Measurements from ENCODE around the gene DMRTC1B. TPM values are rescaled to one million over a fixed set of nuclear protein-coding genes. Genes with fewer than 3 reads are reported as not detected.
"Not testable (repeated sequence)": the region's sequence is repeated elsewhere in the genome, so short reads cannot be mapped to it uniquely, and the experiment has no call there.

Gene DMRTC1B, protein sequence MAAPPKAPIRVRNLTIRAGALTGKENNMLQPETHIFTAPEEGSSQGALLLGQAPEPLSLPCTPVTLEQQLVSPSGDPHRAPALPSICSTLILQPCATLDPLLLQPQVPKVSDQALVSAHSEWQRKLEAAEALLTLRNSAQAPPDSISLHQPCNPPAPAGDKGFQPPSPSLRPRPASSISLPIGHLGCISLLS
- 1 to 10 TPM in 4 of 5 experiments, not detected in 1; 1.6 to 2.7 (median 2.2) TPM for total RNA-seq
- 1 to 10 TPM; 2.7 to 3.1 TPM for polyA plus RNA-seq
- not detected for total RNA-seq

DNA sequence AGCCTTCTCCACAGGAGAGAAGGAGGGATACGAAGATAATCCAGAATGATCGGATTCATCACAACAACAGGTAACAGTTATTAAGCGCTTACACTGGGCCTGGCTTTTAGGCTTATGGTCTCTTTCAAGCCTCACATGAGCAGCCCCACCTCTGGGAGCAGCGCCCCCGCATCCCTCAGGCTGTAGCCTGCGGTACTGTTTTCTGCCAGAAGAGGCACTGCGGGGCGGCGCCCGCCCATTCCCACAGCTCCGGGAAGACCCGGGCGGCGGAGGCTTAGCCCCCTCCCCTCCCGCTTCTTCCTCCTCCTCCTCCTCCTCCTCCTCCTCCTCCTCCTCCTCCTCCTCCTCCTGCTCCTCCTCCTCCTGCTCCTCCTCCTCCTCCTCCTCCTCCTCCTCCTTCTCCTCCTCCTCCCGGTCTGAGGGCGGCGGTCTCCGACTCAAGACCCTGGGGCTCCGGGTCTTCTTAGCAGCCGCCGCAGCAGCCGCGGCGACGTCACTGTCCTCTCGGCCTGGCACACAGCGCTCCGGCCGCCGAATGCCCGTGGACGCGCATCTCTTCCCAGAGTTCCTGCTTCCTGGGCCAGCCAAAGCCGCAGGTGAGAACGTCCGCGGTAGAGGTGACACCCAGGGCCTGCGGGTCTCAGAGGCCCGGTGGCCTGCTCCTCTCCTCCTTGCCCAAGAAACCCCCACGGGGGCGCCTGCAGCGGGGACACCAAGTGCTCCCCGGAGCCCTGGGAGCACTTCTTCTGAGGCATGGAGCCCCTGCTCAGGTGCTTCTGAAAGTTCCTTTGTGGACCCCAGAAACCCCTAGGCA, at the start of gene DMRTC1B:
TSS of gene DMRTC1B (plus strand) at position 238 of the 814 bp plus-strand sequence. CDS start 68,246 bp downstream, outside the sequence.
- H3K27me3 ChIP-seq (ENCODE audit: control insufficient read depth in 2 of 2, insufficient read depth in 2 of 2, low read length in 2 of 2); H3K9me3 Mint-ChIP-seq; DNase-seq; H3K36me3 Mint-ChIP-seq; H3K4me3 ChIP-seq (ENCODE audit: low read length); POLR2A ChIA-PET; CTCF ChIA-PET; intact Hi-C loops (cut with micrococcal nuclease); H3K27me3 Mint-ChIP-seq; H3K9me3 ChIP-seq (ENCODE audit: control insufficient read depth in 2 of 3, low read length in 3 of 3); H3K27ac ChIP-seq (ENCODE audit: low read depth, low read length); H3K4me3 Mint-ChIP-seq; H3K27ac Mint-ChIP-seq; H3K36me3 ChIP-seq (ENCODE audit: control insufficient read depth in 2 of 3, insufficient read depth in 3 of 3, low read length in 3 of 3); H3K4me1 ChIP-seq (ENCODE audit: control insufficient read depth in 2 of 2, insufficient read depth in 2 of 2, low read length in 2 of 2); H3K4me1 Mint-ChIP-seq: not testable (repeated sequence)
- ATAC-seq: peak; percentile 87

DNA sequence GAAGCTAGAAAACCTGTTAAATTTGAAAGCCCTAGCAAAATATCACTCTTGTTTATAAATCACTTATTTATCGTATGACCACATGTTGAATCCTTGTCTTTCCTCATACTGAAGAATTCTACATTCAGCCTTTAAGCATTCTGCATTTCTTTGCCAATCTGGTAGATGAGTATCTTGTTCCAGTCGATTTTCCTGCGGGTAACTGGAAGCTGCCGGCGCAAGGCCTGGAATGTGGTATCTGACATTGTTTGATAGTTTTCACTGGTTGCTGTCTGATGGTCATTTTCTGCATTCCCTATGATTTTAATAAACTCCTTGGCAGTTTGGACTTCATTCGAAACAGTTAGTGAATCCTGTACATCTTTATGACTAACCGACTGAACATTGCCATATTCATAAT, 48.8 kb upstream of the DMRTC1B start:
- Mint-ChIP-seq H3K4me1 (no peaks in the 10 kb centered on the region), H3K4me3 (no peak overlapping the region), H3K27ac (no peak overlapping the region), H3K36me3 (no peaks in the 10 kb centered on the region), H3K9me3 (no peaks in the 10 kb centered on the region), H3K27me3 (peaks cover 5 to 14% (median 5%) of the 10 kb centered on the region in 5 donors)
- no peak for ATAC-seq
- POLR2A ChIA-PET: no interaction called here
- intact Hi-C loops (cut with micrococcal nuclease): no loop called here
- Histone ChIP-seq H3K9me3 (ENCODE audit: control insufficient read depth in 2 of 3, low read length in 3 of 3) (no peaks in the 10 kb centered on the region), H3K27me3 (ENCODE audit: control insufficient read depth in 2 of 2, insufficient read depth in 2 of 2, low read length in 2 of 2) (no peaks in the 10 kb centered on the region), H3K4me1 (ENCODE audit: control insufficient read depth in 2 of 2, insufficient read depth in 2 of 2, low read length in 2 of 2) (no peaks in the 10 kb centered on the region), H3K36me3 (ENCODE audit: control insufficient read depth in 2 of 3, insufficient read depth in 3 of 3, low read length in 3 of 3) (no peaks in the 10 kb centered on the region), H3K27ac (ENCODE audit: low read depth, low read length) (no peak overlapping the region), H3K4me3 (ENCODE audit: low read length) (no peak overlapping the region)
- no peak for DNase-seq
- CTCF ChIA-PET: no interaction called here

DNA sequence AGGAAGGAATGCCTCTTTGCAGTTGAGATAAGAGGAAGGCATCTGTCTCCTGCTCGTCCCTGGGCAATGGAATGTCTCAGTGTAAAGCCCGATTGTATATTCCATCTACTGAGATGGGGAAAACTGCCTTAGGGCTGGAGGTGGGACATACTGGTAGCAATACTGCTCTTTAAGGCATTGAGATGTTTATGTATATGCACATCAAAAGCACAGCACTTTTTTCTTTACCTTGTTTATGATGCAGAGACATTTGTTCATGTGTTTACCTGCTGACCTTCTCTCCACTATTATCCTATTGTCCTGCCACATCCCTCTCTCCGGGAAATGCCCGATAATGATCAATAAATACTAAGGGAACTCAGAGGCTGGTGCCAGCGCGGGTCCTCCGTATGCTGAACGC, 43.1 kb upstream of the DMRTC1B start:
- intact Hi-C loops (cut with micrococcal nuclease); ATAC-seq; H3K27me3 ChIP-seq (ENCODE audit: control insufficient read depth in 2 of 2, insufficient read depth in 2 of 2, low read length in 2 of 2); POLR2A ChIA-PET; H3K4me3 ChIP-seq (ENCODE audit: low read length); H3K9me3 Mint-ChIP-seq; H3K4me3 Mint-ChIP-seq; H3K36me3 Mint-ChIP-seq; DNase-seq; H3K9me3 ChIP-seq (ENCODE audit: control insufficient read depth in 2 of 3, low read length in 3 of 3); H3K36me3 ChIP-seq (ENCODE audit: control insufficient read depth in 2 of 3, insufficient read depth in 3 of 3, low read length in 3 of 3); CTCF ChIA-PET; H3K27ac ChIP-seq (ENCODE audit: low read depth, low read length); H3K27ac Mint-ChIP-seq; H3K4me1 ChIP-seq (ENCODE audit: control insufficient read depth in 2 of 2, insufficient read depth in 2 of 2, low read length in 2 of 2); H3K4me1 Mint-ChIP-seq: not testable (repeated sequence)
- H3K27me3 Mint-ChIP-seq: peaks cover 19 to 27% (median 26%) of the 10 kb centered on the region in 5 donors

DNA sequence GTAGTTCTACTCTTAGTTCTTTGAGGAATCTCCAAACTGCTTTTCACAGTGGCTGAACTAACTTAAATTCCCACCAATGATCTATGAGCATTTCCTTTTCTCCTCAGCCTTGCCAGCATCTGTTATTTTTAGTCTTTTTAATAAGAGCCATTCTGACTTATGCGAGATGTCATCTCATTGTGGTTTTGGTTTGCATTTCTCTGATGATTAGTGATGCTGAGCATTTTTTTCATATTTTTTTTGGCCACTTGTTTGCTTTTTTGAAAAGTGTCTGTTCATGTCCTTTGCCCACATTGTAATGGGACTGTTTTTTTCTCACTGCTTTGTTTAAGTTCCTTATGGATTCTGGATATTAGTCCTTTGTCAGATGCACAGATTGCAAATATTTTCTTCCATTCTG, 41.1 kb upstream of the DMRTC1B start:
- no peaks in the 10 kb centered on the region for H3K36me3 ChIP-seq (ENCODE audit: control insufficient read depth in 2 of 3, insufficient read depth in 3 of 3, low read length in 3 of 3)
- H3K9me3 ChIP-seq (ENCODE audit: control insufficient read depth in 2 of 3, low read length in 3 of 3): no peaks in the 10 kb centered on the region
- Mint-ChIP-seq H3K4me1 (no peaks in the 10 kb centered on the region), H3K27ac (no peak overlapping the region), H3K4me3 (no peak overlapping the region), H3K9me3 (peaks cover 0 to 2% (median 0%) of the 10 kb centered on the region in 11 donors), H3K36me3 (no peaks in the 10 kb centered on the region), H3K27me3 (peaks cover 22 to 27% (median 25%) of the 10 kb centered on the region in 5 donors)
- DNase-seq (no peak), ATAC-seq (no peak)
- no peaks in the 10 kb centered on the region for H3K4me1 ChIP-seq (ENCODE audit: control insufficient read depth in 2 of 2, insufficient read depth in 2 of 2, low read length in 2 of 2)
- H3K4me3 ChIP-seq (ENCODE audit: low read length): no peak overlapping the region
- CTCF ChIA-PET: no interaction called here
- H3K27ac ChIP-seq (ENCODE audit: low read depth, low read length): no peak overlapping the region
- no peaks in the 10 kb centered on the region for H3K27me3 ChIP-seq (ENCODE audit: control insufficient read depth in 2 of 2, insufficient read depth in 2 of 2, low read length in 2 of 2)
- POLR2A ChIA-PET: no interaction called here
- intact Hi-C loops (cut with micrococcal nuclease): no loop called here

DNA sequence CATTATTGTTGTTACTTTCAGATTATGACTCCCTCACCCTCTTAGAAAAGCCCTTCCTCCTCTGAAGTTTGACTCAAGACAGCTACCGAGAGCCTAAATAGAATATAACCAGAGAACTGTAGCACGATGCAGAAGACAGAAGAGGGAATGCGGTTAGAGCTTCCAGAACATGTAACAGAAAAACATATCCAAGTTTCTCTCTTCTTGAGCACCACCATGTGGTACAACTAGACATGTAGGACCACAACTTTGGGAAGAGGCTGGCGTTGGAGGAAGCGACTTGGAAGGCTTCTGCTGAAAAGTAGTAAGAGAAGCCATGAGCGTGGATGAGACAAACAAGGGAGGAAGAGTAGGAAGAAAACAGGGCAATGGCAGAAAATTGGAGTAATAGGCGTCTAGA, 31.1 kb upstream of the DMRTC1B start:
- H3K4me1 Mint-ChIP-seq; H3K27ac Mint-ChIP-seq; CTCF ChIA-PET; H3K4me3 ChIP-seq (ENCODE audit: low read length); intact Hi-C loops (cut with micrococcal nuclease); H3K9me3 Mint-ChIP-seq; ATAC-seq; H3K4me3 Mint-ChIP-seq; H3K27me3 ChIP-seq (ENCODE audit: control insufficient read depth in 2 of 2, insufficient read depth in 2 of 2, low read length in 2 of 2); H3K4me1 ChIP-seq (ENCODE audit: control insufficient read depth in 2 of 2, insufficient read depth in 2 of 2, low read length in 2 of 2); POLR2A ChIA-PET; H3K27me3 Mint-ChIP-seq; DNase-seq; H3K36me3 Mint-ChIP-seq; H3K36me3 ChIP-seq (ENCODE audit: control insufficient read depth in 2 of 3, insufficient read depth in 3 of 3, low read length in 3 of 3); H3K27ac ChIP-seq (ENCODE audit: low read depth, low read length); H3K9me3 ChIP-seq (ENCODE audit: control insufficient read depth in 2 of 3, low read length in 3 of 3): not testable (repeated sequence)

DNA sequence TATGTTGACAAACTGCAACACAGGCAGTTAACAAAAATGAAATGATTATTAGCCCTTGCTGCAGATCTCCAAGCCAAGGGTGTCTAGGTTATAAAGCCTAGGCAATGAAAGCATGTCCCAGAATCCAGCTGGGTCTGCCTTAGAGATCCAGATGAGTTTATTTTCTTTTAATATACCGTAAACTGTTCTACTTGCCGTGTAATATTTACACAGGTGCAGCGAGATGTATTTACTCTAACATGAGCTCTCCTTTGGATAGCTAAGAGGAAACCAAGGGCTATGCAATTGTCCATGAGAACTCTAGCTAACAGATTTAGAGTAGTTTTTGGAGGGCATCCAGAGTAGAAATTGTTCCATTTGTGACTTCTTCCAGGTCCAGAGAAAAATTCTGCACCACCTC, 28.1 kb upstream of the DMRTC1B start:
- H3K27ac Mint-ChIP-seq; H3K27ac ChIP-seq (ENCODE audit: low read depth, low read length); H3K9me3 Mint-ChIP-seq; intact Hi-C loops (cut with micrococcal nuclease); H3K27me3 Mint-ChIP-seq; DNase-seq; CTCF ChIA-PET; ATAC-seq; H3K36me3 ChIP-seq (ENCODE audit: control insufficient read depth in 2 of 3, insufficient read depth in 3 of 3, low read length in 3 of 3); H3K27me3 ChIP-seq (ENCODE audit: control insufficient read depth in 2 of 2, insufficient read depth in 2 of 2, low read length in 2 of 2); H3K9me3 ChIP-seq (ENCODE audit: control insufficient read depth in 2 of 3, low read length in 3 of 3); H3K4me1 Mint-ChIP-seq; H3K4me3 Mint-ChIP-seq; POLR2A ChIA-PET; H3K36me3 Mint-ChIP-seq; H3K4me3 ChIP-seq (ENCODE audit: low read length); H3K4me1 ChIP-seq (ENCODE audit: control insufficient read depth in 2 of 2, insufficient read depth in 2 of 2, low read length in 2 of 2): not testable (repeated sequence)

DNA sequence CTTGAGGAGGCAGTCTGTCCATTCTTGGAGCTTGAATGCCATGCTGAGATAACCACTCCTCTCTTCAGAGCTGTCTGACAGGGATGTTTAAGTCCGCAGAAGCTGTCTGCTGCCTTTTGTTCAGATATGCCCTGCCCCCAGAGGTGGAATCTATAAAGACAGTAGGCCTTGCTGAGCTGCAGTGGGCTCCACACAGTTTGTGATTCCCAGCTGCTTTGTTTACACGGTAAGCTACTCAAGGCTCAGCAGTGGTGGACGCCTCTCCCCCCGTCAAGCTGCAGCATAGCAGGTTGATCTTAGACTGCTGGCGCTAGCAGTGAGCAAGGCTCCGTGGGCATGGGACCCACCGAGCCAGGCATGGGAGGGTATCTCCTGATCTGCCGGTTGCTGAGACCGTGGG, 16.2 kb upstream of the DMRTC1B start:
- H3K4me3 ChIP-seq (ENCODE audit: low read length); CTCF ChIA-PET; H3K27ac ChIP-seq (ENCODE audit: low read depth, low read length); POLR2A ChIA-PET; H3K4me1 Mint-ChIP-seq; H3K4me1 ChIP-seq (ENCODE audit: control insufficient read depth in 2 of 2, insufficient read depth in 2 of 2, low read length in 2 of 2); DNase-seq; H3K9me3 ChIP-seq (ENCODE audit: control insufficient read depth in 2 of 3, low read length in 3 of 3); H3K36me3 Mint-ChIP-seq; H3K27ac Mint-ChIP-seq; H3K9me3 Mint-ChIP-seq; intact Hi-C loops (cut with micrococcal nuclease); H3K27me3 ChIP-seq (ENCODE audit: control insufficient read depth in 2 of 2, insufficient read depth in 2 of 2, low read length in 2 of 2); H3K27me3 Mint-ChIP-seq; H3K4me3 Mint-ChIP-seq; H3K36me3 ChIP-seq (ENCODE audit: control insufficient read depth in 2 of 3, insufficient read depth in 3 of 3, low read length in 3 of 3); ATAC-seq: not testable (repeated sequence)
